ENCODE data around the gene ZBTB20. TPM values are rescaled to one million over a fixed set of nuclear protein-coding genes. Genes with fewer than 3 reads are reported as not detected.

The ZBTB20 gene
- total and polyA plus RNA-seq, 12 donors: 0.57 to 105 (median 86.8) TPM

GRCh38 chr3:114660808-114661207, 486.3 kb downstream of the ZBTB20 start:
- peaks cover 2 to 37% (median 26%) of the 10 kb centered on the region in 9 donors for H3K4me1 ChIP-seq
- H3K27ac ChIP-seq: peak overlapping the region; percentile 20 to 90 (median 76)
- no peak overlapping the region for H3K4me3 ChIP-seq
- H3K36me3 ChIP-seq: no peaks in the 10 kb centered on the region
- intact Hi-C loops (cut with DNase I): no loop called here
- TF ChIP-seq, protein P1, sequence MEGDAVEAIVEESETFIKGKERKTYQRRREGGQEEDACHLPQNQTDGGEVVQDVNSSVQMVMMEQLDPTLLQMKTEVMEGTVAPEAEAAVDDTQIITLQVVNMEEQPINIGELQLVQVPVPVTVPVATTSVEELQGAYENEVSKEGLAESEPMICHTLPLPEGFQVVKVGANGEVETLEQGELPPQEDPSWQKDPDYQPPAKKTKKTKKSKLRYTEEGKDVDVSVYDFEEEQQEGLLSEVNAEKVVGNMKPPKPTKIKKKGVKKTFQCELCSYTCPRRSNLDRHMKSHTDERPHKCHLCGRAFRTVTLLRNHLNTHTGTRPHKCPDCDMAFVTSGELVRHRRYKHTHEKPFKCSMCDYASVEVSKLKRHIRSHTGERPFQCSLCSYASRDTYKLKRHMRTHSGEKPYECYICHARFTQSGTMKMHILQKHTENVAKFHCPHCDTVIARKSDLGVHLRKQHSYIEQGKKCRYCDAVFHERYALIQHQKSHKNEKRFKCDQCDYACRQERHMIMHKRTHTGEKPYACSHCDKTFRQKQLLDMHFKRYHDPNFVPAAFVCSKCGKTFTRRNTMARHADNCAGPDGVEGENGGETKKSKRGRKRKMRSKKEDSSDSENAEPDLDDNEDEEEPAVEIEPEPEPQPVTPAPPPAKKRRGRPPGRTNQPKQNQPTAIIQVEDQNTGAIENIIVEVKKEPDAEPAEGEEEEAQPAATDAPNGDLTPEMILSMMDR (IDR thresholded peaks at IDR 0.05): no peak
- no peaks in the 10 kb centered on the region for H3K27me3 ChIP-seq
- WGBS, 2 donors: 86 to 89% methylated on average over 1 of the region's 1 CpG
- H3K9me3 ChIP-seq: peaks cover 0 to 11% (median 0%) of the 10 kb centered on the region in 11 donors
- no peak for DNase-seq
- no peak for ATAC-seq

- intact Hi-C loops (cut with DNase I): no loop called here
- H3K36me3 ChIP-seq: no peaks in the 10 kb centered on the region
- TF ChIP-seq, protein P1 (IDR thresholded peaks at IDR 0.05): no peak
- no peaks in the 10 kb centered on the region for H3K27me3 ChIP-seq
- H3K27ac ChIP-seq: peak overlapping the region; percentile 20 to 90 (median 76)
- peak in 6 of 8 donors; percentile 46 to 81 (median 66) for ATAC-seq
- H3K4me1 ChIP-seq: peaks cover 2 to 35% (median 26%) of the 10 kb centered on the region in 9 donors
- peaks cover 0 to 11% (median 0%) of the 10 kb centered on the region in 11 donors for H3K9me3 ChIP-seq
- peak; percentile 20 to 44 for DNase-seq
- H3K4me3 ChIP-seq: peak overlapping the region in 5 of 10 donors; percentile 1 to 23 (median 6)
- 14 to 15% methylated on average over 6 of the region's 6 CpGs for WGBS, 2 donors
Observed at GRCh38 chr3:114660124-114660523, 487.0 kb downstream of the ZBTB20 start.

- Histone ChIP-seq H3K27me3 (no peaks in the 10 kb centered on the region), H3K9me3 (peaks cover 0 to 10% (median 0%) of the 10 kb centered on the region in 11 donors), H3K36me3 (no peaks in the 10 kb centered on the region), H3K4me1 (peaks cover 2 to 35% (median 26%) of the 10 kb centered on the region in 9 donors), H3K27ac (peak overlapping the region; percentile 53 to 90 (median 76)), H3K4me3 (peak overlapping the region in 5 of 10 donors; percentile 4 to 23 (median 16))
- ATAC-seq (peak; percentile 68 to 94 (median 89)), DNase-seq (peak in 1 of 2 donors; percentile 28)
- TF ChIP-seq, protein P1 (IDR thresholded peaks at IDR 0.05): peak in 5 of 9 donors; percentile 18 to 39 (median 23)
- WGBS, 2 donors: 53 to 55% methylated on average over 5 of the region's 5 CpGs
- intact Hi-C loops (cut with DNase I): no loop called here
Observed at GRCh38 chr3:114659109-114660061, 487.7 kb downstream of the ZBTB20 start.

GRCh38 chr3:114651555-114651954, 495.5 kb downstream of the ZBTB20 start:
- peak overlapping the region in 7 of 10 donors; percentile 13 to 59 (median 31) for H3K27ac ChIP-seq
- ATAC-seq: no peak

More at GRCh38 chr3:114651555-114651954, 495.5 kb downstream of the ZBTB20 start:
- Histone ChIP-seq H3K27me3 (no peaks in the 10 kb centered on the region), H3K9me3 (peaks cover 0 to 11% (median 0%) of the 10 kb centered on the region in 11 donors), H3K4me1 (peaks cover 0 to 32% (median 23%) of the 10 kb centered on the region in 9 donors), H3K36me3 (no peaks in the 10 kb centered on the region), H3K4me3 (no peak overlapping the region)
- 41 to 65% methylated on average over 4 of the region's 4 CpGs for WGBS, 2 donors
- intact Hi-C loops (cut with DNase I): no loop called here
- TF ChIP-seq, protein P1 (IDR thresholded peaks at IDR 0.05): no peak
- no peak for DNase-seq

Data from heart right ventricle (tissue), 16 donors.